ENCODE results near the gene MATN3. TPM values are rescaled to one million over a fixed set of nuclear protein-coding genes. Genes with fewer than 3 reads are reported as not detected.

The MATN3 gene
- total RNA-seq, 1 experiment from 2014 or later, result 18.1 TPM

DNA sequence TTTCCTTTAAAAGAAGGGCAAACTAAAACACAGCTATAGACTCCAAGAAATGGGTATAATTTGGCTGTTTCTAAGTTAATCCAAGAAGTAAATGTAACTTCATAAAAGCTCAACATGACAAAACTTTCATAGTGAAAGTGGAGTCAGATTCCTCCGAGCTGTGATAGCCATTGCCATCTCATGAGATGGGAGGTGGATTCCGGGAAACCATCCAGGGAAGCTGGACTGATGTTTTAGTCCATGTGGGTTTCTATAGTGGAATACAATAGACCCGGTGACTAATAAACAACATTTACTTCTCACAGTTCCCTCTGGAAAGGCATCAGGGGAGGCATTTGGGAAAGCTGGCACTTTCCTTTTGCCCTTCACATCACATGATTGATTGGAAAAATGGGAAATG, 49.0 kb upstream of the MATN3 start:
- TF ChIP-seq, protein P1, sequence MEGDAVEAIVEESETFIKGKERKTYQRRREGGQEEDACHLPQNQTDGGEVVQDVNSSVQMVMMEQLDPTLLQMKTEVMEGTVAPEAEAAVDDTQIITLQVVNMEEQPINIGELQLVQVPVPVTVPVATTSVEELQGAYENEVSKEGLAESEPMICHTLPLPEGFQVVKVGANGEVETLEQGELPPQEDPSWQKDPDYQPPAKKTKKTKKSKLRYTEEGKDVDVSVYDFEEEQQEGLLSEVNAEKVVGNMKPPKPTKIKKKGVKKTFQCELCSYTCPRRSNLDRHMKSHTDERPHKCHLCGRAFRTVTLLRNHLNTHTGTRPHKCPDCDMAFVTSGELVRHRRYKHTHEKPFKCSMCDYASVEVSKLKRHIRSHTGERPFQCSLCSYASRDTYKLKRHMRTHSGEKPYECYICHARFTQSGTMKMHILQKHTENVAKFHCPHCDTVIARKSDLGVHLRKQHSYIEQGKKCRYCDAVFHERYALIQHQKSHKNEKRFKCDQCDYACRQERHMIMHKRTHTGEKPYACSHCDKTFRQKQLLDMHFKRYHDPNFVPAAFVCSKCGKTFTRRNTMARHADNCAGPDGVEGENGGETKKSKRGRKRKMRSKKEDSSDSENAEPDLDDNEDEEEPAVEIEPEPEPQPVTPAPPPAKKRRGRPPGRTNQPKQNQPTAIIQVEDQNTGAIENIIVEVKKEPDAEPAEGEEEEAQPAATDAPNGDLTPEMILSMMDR (IDR thresholded peaks at IDR 0.05; ENCODE audit: insufficient read depth in 1 of 2, low read depth in 1 of 2, low read length in 1 of 2, severe bottlenecking in 1 of 2, unreplicated experiment in 1 of 2), result no peak
- H3K36me3 ChIP-seq (ENCODE audit: control insufficient read depth, insufficient read depth, low read length), result no peaks in the 10 kb centered on the region
- H3K36me3 Mint-ChIP-seq (ENCODE audit: insufficient read depth, unreplicated experiment), result no peaks in the 10 kb centered on the region
- no peaks in the 10 kb centered on the region for H3K4me1 Mint-ChIP-seq (ENCODE audit: low read depth, unreplicated experiment)
- no peak overlapping the region for H3K4me3 Mint-ChIP-seq (ENCODE audit: unreplicated experiment)
- H3K27me3 Mint-ChIP-seq (ENCODE audit: insufficient read depth, unreplicated experiment), result peaks cover 3% of the 10 kb centered on the region
- no peak for DNase-seq
- no peaks in the 10 kb centered on the region for H3K9me3 ChIP-seq
- peaks cover 7% of the 10 kb centered on the region; the same call in 1 of the 2 replicates for H3K4me1 ChIP-seq
- no peaks in the 10 kb centered on the region for H3K27me3 ChIP-seq (replicated peaks; ENCODE audit: control insufficient read depth, insufficient read depth, low read length)
- POLR2A ChIA-PET, result interaction anchor here (1.1 kb wide), 1 partner anchor 9 kb away, joined by 4 read pairs; no protein-coding TSS in a partner anchor
- no peak overlapping the region for H3K27ac Mint-ChIP-seq (ENCODE audit: unreplicated experiment)
- CTCF ChIA-PET, result no interaction called here
- H3K4me3 ChIP-seq (ENCODE audit: low read depth, low read length), result no peak overlapping the region
- no peaks in the 10 kb centered on the region for H3K9me3 Mint-ChIP-seq (ENCODE audit: unreplicated experiment)
- BruUV-seq (replicated peaks), result no TSS peak
- intact Hi-C loops (cut with micrococcal nuclease; ENCODE audit: unreplicated experiment), result no loop called here

DNA sequence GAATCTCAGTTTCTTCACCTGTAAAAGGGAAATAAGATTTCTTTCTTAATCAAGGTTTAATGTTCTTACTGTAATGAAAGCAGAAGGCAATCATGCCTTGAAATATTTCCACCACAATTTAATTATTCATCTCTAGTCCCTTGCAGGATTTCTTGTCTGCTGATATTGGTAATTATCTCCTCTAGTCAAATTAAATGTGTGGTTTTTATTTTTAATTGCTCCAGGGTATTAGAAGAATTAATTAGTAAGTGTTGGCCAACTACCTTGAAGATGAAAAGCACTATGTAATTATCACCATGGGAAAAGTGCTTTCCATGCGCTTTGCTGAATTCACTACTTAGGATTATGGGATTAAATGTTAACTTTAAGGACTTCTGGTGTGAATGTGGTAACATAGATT, 47.6 kb upstream of the MATN3 start:
- no TSS peak for BruUV-seq (replicated peaks)
- H3K4me3 ChIP-seq (ENCODE audit: low read depth, low read length), result no peak overlapping the region
- H3K27me3 ChIP-seq (replicated peaks; ENCODE audit: control insufficient read depth, insufficient read depth, low read length), result no peaks in the 10 kb centered on the region
- no peaks in the 10 kb centered on the region for H3K9me3 Mint-ChIP-seq (ENCODE audit: unreplicated experiment)
- ChIA-PET POLR2A (no interaction called here), CTCF (no interaction called here)
- H3K27me3 Mint-ChIP-seq (ENCODE audit: insufficient read depth, unreplicated experiment), result peaks cover 3% of the 10 kb centered on the region
- peaks cover 2% of the 10 kb centered on the region; the same call in 1 of the 2 replicates for H3K4me1 ChIP-seq
- no peak overlapping the region for H3K27ac Mint-ChIP-seq (ENCODE audit: unreplicated experiment)
- no peaks in the 10 kb centered on the region for H3K36me3 ChIP-seq (ENCODE audit: control insufficient read depth, insufficient read depth, low read length)
- no peak overlapping the region for H3K4me3 Mint-ChIP-seq (ENCODE audit: unreplicated experiment)
- no peaks in the 10 kb centered on the region for H3K36me3 Mint-ChIP-seq (ENCODE audit: insufficient read depth, unreplicated experiment)
- DNase-seq, result no peak
- no peaks in the 10 kb centered on the region for H3K9me3 ChIP-seq
- peaks cover 3% of the 10 kb centered on the region for H3K4me1 Mint-ChIP-seq (ENCODE audit: low read depth, unreplicated experiment)
- intact Hi-C loops (cut with micrococcal nuclease; ENCODE audit: unreplicated experiment), result no loop called here
- TF ChIP-seq, protein P1 (IDR thresholded peaks at IDR 0.05; ENCODE audit: insufficient read depth in 1 of 2, low read depth in 1 of 2, low read length in 1 of 2, severe bottlenecking in 1 of 2, unreplicated experiment in 1 of 2), result no peak

DNA sequence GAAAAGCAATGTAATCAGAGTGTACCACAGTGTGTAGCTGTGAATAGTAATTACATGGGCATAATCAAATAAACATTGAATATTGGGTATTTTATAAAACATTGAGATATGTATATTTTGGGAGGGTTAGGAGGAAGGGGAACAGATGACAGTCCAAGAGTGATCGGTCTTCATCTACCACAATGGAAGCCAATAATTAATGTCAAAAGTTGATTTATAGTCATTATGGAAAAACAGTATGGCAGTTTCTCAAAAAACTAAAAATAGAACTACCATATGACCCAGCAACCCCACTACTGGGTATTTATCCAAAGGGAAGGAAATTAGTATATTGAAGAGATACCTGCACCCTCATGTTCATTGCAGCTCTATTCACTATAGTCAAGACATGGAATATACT, 44.8 kb upstream of the MATN3 start:
- no peak overlapping the region for H3K4me3 ChIP-seq (ENCODE audit: low read depth, low read length)
- Mint-ChIP-seq H3K27me3 (ENCODE audit: insufficient read depth, unreplicated experiment) (peaks cover 3% of the 10 kb centered on the region), H3K36me3 (ENCODE audit: insufficient read depth, unreplicated experiment) (no peaks in the 10 kb centered on the region), H3K27ac (ENCODE audit: unreplicated experiment) (no peak overlapping the region), H3K9me3 (ENCODE audit: unreplicated experiment) (no peaks in the 10 kb centered on the region), H3K4me1 (ENCODE audit: low read depth, unreplicated experiment) (peaks cover 8% of the 10 kb centered on the region), H3K4me3 (ENCODE audit: unreplicated experiment) (no peak overlapping the region)
- CTCF ChIA-PET, result no interaction called here
- intact Hi-C loops (cut with micrococcal nuclease; ENCODE audit: unreplicated experiment), result no loop called here
- TF ChIP-seq, protein P1 (IDR thresholded peaks at IDR 0.05; ENCODE audit: insufficient read depth in 1 of 2, low read depth in 1 of 2, low read length in 1 of 2, severe bottlenecking in 1 of 2, unreplicated experiment in 1 of 2), result no peak
- BruUV-seq (replicated peaks), result no TSS peak
- no peaks in the 10 kb centered on the region for H3K27me3 ChIP-seq (replicated peaks; ENCODE audit: control insufficient read depth, insufficient read depth, low read length)
- peaks cover 27% of the 10 kb centered on the region for H3K4me1 ChIP-seq
- DNase-seq, result no peak
- no peaks in the 10 kb centered on the region for H3K36me3 ChIP-seq (ENCODE audit: control insufficient read depth, insufficient read depth, low read length)
- POLR2A ChIA-PET, result no interaction called here
- H3K9me3 ChIP-seq, result no peaks in the 10 kb centered on the region
